NCI-H82 treated with DMSO at 0.1 percent for 48 hours (cell line): Measurements from ENCODE around the gene FCHSD2.
"Not testable (repeated sequence)": the region's sequence is repeated elsewhere in the genome, so short reads cannot be mapped to it uniquely, and the experiment has no call there.

ENCODE experiments used
- DNase-seq: peaks from one replicate; lab custom pipeline; 2025; ENCODE audit not compliant: unreplicated experiment; lab: John Stamatoyannopoulos, UW

Gene FCHSD2

GRCh38 chr11:72896431-72896830, 245.7 kb downstream of the FCHSD2 start:
- DNase-seq, result peak; percentile 9

- no peak for DNase-seq
These were observed 251.2 kb downstream of the FCHSD2 start for GRCh38 chr11:72890881-72891280.

- no peak for DNase-seq
These were observed 255.5 kb downstream of the FCHSD2 start for GRCh38 chr11:72886619-72887018.

- no peak for DNase-seq
These were observed 256.1 kb downstream of the FCHSD2 start for GRCh38 chr11:72885749-72886609.

- no peak for DNase-seq
These were observed 266.0 kb downstream of the FCHSD2 start for GRCh38 chr11:72876147-72876546.

- DNase-seq, result no peak
These were observed 266.4 kb downstream of the FCHSD2 start for GRCh38 chr11:72875736-72876135.

- no peak for DNase-seq
These were observed 270.1 kb downstream of the FCHSD2 start for GRCh38 chr11:72872012-72872411.

- no peak for DNase-seq
These were observed 271.0 kb downstream of the FCHSD2 start for GRCh38 chr11:72871119-72871518.

- no peak for DNase-seq
These were observed 272.3 kb downstream of the FCHSD2 start for GRCh38 chr11:72869831-72870230.

GRCh38 chr11:72867970-72868369, 274.1 kb downstream of the FCHSD2 start:
- no peak for DNase-seq

- DNase-seq, result no peak
These were observed 277.1 kb downstream of the FCHSD2 start for GRCh38 chr11:72864702-72865655.

GRCh38 chr11:72863916-72864315, 278.2 kb downstream of the FCHSD2 start:
- DNase-seq, result no peak

GRCh38 chr11:72863091-72863490, 279.0 kb downstream of the FCHSD2 start:
- DNase-seq, result no peak

GRCh38 chr11:72860592-72860991, 281.5 kb downstream of the FCHSD2 start:
- no peak for DNase-seq

GRCh38 chr11:72860010-72860409, 282.1 kb downstream of the FCHSD2 start:
- no peak for DNase-seq

GRCh38 chr11:72859126-72859525, 283.0 kb downstream of the FCHSD2 start:
- DNase-seq, result no peak

GRCh38 chr11:72858267-72858666, 283.9 kb downstream of the FCHSD2 start:
- not testable (repeated sequence) for DNase-seq

GRCh38 chr11:72856551-72857345, 285.4 kb downstream of the FCHSD2 start:
- no peak for DNase-seq

GRCh38 chr11:72856065-72856464, 286.1 kb downstream of the FCHSD2 start:
- no peak for DNase-seq

GRCh38 chr11:72851726-72852125, 290.4 kb downstream of the FCHSD2 start:
- no peak for DNase-seq

- no peak for DNase-seq
These were observed 291.3 kb downstream of the FCHSD2 start for GRCh38 chr11:72850832-72851231.
